Ramos (cell line): ENCODE results near the gene MCRIP1.

Experiments
- in situ Hi-C: fragments of 300-500 bp; cut with MboI; formaldehyde crosslinking; loops from one replicate; pipeline ENCODE4 v1.14.3; 2022; ENCODE audit warnings: low sequenced_read_pairs; ENCODE audit not compliant: unreplicated experiment

Gene MCRIP1

GRCh38 chr17:81822996-81823819 is 9.9 kb downstream of the MCRIP1 start:
- in situ Hi-C loops = no loop called here

DNA sequence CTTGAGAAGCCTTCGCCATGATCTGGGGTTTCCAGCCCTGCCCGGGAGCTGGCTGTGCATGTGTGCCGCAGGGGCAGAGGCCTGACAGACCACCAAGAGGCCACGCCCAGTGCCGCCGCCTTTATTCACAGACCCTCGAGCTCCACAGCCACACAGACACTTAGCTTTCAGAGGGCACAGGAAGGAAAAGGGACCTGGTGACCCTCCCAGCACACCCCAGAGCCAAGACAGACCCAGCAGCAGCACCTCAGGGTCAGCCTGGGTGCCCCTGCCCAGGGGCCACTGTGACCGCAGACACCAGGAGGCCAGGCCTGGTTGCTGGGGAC is 10.8 kb downstream of the MCRIP1 start:
- in situ Hi-C loops = no loop called here

DNA sequence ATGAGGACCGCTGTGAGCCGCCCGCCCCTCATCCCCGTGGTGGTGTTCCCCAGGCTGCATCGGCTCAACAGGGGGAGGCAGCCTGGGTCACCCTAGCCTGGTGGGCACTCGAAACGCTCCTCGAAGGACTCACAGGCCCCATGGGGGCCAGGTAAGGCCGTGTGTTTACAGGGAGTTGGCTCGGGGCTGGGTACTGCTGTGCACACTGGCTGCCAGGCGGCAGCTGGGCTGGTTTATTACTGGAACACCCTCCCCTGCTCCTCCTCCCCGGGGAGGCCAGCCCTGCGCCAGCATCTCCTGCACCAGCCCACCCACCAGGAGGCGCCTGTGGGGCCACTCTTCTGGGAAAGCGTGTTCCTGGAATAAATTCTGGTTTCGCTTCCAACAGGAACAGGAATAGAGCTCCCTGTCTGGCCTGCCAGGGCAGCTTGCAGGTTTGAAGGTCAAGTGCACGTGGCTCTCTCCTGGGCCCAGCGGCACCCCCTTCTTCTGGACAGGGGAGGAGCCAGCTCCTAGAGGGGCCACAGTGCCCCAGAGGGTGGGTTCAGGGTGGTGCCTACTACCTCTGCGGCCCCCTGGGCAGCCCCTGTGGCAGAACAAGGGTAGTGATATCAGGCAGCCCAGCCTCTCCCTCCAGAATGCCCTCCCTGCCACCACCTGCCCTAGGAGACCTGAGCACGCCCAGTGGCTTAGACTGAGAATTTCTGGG is 11.3 kb downstream of the MCRIP1 start:
- in situ Hi-C loops = no loop called here

DNA sequence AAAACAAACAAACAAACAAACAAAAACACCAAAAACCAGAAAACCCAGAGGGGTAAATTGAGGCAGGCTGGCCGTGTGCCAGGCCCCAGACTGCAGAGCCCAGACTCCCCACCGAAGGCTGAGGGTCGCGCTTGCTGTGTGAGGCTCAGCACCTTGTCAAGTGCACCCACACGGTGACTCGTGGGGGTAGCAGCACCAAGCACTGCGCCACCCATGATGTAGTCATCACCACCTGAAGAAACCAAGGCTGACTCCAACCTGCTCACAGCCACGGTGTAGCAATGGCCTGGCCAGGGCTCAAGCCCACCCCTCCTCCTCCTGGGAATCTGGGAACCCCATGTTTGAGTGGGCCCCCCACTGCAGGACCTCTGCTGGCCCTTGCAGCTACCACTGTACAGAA is 11.9 kb downstream of the MCRIP1 start:
- in situ Hi-C loops = no loop called here

GRCh38 chr17:81819708-81820107 is 13.4 kb downstream of the MCRIP1 start:
- in situ Hi-C loops = no loop called here

- in situ Hi-C loops = no loop called here
Measured at GRCh38 chr17:81817758-81818147, 15.3 kb downstream of the MCRIP1 start.

- in situ Hi-C loops = no loop called here
Measured at GRCh38 chr17:81815646-81815986, 17.5 kb downstream of the MCRIP1 start.

DNA sequence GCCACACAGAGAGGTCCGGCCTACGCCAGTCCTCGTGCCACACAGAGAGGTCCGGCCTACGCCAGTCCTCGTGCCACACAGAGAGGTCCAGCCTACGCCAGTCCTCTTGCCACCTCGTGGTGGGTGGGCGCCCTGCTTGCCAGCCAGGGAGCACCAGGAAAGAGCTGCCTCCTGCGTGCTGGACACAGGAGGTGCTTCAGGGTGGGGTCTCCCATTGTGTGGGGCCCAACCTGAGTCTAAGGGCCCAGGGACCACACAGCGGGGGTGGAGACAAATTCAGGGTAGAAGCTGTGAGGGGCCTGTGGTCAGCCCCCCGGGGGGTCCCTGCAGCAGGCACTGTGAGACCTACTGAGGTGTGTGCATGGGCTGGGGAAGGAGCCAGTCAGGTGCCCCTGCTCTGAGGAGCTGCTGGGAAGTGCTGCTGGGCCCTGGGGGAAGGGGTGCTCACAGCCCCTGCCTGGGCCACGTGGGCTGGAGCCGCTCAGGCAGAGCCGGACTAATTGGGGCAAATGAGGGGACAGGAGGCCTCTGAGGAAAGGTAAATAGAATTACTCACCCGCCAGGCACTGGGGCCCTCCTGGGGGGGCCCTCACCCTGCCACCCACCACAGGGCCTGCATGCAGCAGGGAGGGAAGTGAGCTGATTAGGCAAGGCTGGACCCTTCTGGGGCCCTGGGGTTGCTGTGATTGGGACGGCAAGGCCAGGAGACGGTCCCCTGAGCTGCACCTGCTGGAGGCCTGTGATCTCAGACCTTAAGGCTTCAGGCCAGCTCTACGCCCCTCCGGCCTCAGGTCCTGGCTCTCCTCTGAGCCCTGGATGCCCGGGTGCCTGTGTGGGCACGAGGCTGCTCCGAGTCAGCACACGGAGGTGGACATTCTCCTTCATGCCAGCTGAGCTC is 18.1 kb downstream of the MCRIP1 start:
- in situ Hi-C loops = no loop called here

DNA sequence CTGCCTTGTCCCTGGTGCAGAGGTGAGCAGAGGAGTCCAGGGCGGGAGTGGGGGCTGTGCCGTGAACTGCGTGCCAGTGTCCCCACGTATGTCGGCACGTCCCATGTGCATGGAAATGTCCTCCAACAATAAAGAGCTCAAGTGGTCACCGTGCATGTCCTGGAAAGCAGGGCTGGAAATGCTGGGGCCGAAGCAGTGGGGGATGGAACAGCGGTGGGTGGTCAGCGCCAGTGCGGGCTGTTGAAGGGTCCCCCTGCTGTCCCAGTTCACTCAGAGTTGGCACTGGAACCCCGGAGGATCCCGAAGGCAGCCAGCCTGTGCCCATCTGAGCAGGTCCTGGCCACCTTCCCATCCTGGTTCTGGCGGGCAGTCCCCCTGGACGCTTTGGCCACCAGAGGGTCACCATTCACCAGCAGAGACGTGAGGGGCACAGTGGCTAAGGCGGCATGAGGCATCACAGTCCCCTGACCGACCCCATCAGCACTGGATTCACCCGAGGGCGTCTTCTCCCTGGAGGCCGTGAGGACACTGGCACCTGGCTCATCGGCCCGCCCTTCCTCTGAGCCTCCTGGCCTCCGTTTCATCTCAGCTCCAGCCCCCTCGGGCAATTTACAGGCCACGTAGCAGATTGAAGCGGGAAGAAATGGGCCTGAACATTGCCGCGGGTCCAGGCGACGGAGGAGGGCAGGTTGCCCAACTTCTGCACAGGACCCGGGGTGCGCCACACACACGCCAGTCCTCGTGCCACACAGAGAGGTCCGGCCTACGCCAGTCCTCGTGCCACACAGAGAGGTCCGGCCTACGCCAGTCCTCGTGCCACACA is 19.0 kb downstream of the MCRIP1 start:
- in situ Hi-C loops = no loop called here

- in situ Hi-C loops = no loop called here
Measured at GRCh38 chr17:81813371-81813684, 19.8 kb downstream of the MCRIP1 start.

- in situ Hi-C loops = no loop called here
Measured at GRCh38 chr17:81812571-81813370, 20.3 kb downstream of the MCRIP1 start.

- in situ Hi-C loops = no loop called here
Measured at GRCh38 chr17:81811705-81812570, 21.2 kb downstream of the MCRIP1 start.

DNA sequence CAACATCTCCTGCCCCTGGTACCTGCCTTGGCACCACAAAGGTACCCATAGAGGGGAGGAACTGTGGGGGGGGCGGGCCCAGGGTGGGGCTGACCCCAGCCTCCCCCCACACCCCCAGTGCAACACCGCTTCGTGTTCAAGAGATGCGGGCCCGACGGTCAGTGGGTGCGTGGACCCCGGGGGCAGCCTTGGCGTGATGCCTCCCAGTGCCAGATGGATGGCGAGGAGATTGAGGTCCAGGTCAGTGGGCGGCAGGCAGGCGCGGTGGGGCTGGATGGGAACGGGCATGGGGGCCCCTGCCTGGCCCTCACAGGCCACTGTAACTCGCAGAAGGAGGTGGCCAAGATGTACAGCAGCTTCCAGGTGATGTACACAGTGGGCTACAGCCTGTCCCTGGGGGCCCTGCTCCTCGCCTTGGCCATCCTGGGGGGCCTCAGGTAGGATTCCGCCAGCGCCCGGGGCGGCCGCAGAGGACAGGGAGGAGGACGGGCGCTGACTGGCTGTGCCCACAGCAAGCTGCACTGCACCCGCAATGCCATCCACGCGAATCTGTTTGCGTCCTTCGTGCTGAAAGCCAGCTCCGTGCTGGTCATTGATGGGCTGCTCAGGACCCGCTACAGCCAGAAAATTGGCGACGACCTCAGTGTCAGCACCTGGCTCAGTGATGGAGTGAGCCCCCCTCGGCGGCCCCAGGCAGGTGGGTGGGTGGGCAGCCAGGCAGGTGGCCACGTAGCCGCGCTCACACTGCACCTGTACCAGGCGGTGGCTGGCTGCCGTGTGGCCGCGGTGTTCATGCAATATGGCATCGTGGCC is 22.0 kb downstream of the MCRIP1 start:
- in situ Hi-C loops = no loop called here

DNA sequence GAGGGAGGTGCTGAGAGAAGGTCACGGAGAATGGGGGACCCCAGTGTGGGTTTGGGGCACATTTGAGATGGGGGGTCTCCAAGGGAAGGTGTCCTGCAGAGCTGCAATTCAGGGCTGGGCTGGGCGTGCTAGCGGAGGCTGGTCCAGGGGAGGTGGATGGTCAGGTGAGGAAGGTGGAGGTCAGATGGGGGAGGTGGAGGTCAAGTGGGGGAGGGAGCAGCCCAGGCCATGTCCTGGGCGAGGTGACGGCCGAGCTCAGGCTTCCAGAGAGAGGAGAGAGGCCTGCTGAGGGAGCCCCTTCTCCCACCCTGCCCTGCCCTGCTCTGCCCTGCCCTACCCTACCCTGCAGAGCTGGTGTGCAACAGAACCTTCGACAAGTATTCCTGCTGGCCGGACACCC is 22.6 kb downstream of the MCRIP1 start:
- in situ Hi-C loops = no loop called here

GRCh38 chr17:81809556-81809998 is 23.5 kb downstream of the MCRIP1 start:
- in situ Hi-C loops = no loop called here

- in situ Hi-C loops = no loop called here
Measured at GRCh38 chr17:81808778-81809555, 24.1 kb downstream of the MCRIP1 start.

DNA sequence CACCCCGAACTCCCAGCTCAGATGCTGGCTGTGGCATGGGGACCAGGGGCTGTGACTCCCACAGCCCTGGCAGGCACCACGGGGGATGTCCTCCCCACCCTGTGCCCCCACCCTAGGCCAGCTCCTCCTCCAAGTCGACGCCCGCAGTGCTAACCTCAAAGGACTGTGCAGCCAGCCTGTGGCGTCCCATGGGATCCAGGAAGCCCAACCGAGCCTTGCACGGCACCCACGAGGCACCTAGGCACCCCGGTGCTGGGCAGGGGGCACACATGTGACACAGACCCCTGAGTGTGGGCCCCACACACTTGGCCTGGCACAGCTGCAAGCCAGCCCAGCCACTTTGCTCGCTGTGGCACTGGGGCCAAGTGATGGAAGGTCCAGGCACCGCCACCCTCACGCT is 25.3 kb downstream of the MCRIP1 start:
- in situ Hi-C loops = no loop called here
